GM20000 (cell line): ENCODE results near the gene PLD5.
"Not testable (repeated sequence)": the region's sequence is repeated elsewhere in the genome, so short reads cannot be mapped to it uniquely, and the experiment has no call there.

Experiments used
- DNase-seq: peaks from one replicate; pipeline ENCODE4 v3.0.0; 2012; ENCODE audit warnings: low spot score
- CTCF ChIP-seq: IDR thresholded peaks from 2 replicates; pipeline ENCODE4 v1.5.1; 2012; ENCODE audit warnings: mild to moderate bottlenecking, control low read depth; ENCODE audit errors: extremely low read depth, missing control alignments

Gene PLD5

GRCh38 chr1:242489545-242489944 lies 35.0 kb downstream of the PLD5 start:
- TF ChIP-seq CTCF, result no peak
- DNase-seq, result no peak

- TF ChIP-seq CTCF, result no peak
- no peak for DNase-seq
These were observed 46.6 kb downstream of the PLD5 start for GRCh38 chr1:242477944-242478343.

- no peak for DNase-seq
- no peak for TF ChIP-seq CTCF
These were observed 53.7 kb downstream of the PLD5 start for GRCh38 chr1:242470774-242471173.

DNA sequence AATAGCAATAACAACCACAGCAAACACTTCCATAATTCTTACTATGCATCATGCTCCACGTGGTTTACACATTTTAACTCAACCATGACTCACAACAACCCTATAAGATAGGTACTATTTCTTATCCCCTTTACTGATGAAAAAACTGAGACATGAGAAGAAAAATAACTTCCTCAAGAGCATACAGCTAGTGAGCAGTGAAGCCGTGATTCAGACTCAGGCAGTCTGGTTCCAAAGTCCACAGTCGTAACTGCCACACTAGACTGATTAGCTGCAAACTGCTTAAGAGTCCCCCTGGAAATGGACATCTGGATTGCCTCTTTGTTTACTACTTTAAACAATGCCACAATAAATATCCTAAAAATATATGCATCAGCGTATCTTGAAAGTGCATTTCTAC lies 55.7 kb downstream of the PLD5 start:
- no peak for TF ChIP-seq CTCF
- DNase-seq, result no peak

DNA sequence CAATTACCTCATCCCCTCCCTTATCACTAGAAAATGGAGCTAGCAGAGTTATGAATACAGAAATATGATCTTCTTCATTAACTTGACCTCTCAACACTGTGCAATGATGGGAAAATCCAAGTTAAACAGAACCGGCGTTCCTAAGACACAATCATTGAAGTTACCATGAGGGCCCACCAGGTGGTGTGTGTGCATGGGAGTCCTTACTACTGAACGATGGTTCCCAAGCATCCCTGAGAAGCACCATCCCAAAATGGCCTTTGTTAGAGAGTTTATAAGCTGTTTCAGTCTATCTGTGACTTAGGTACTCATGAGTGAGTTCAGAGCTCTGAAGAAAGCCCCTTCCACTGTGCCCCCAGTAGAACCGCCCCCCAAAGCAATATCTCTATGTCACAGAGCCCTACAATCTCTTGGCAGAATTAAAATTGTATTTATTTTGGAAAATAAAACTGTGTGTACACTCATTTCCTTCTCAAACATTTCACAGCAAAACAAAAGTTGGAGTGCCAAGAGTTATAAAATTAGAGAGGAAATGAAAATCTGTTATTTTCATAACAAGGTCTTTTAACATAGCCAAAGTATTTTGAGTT lies 56.8 kb downstream of the PLD5 start:
- TF ChIP-seq CTCF, result no peak
- peak; percentile 30 for DNase-seq

GRCh38 chr1:242462867-242463266 lies 61.6 kb downstream of the PLD5 start:
- TF ChIP-seq CTCF, result no peak
- DNase-seq, result no peak

DNA sequence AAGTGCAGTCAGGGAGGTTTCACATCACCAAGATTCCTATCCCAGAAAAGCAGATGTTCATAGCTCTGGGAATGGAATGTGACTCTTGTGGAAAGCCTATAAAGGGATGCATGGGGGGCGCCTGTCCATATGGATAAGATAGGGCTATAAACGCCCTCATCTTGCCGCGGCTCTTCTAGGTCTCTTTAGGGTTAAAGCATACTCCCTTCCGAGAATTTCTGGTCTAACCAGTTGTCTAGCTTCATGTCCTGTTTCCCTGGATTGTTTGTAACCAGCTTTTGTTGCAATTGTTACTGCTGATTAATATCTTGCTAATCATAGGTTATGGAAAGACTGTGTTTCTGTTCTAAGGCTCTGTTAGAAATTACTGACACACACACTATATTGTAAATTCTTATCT lies 64.8 kb downstream of the PLD5 start:
- DNase-seq, result not testable (repeated sequence)

- no peak for TF ChIP-seq CTCF
- no peak for DNase-seq
These were observed 67.7 kb downstream of the PLD5 start for GRCh38 chr1:242456726-242457269.
